NCI-H2171 (cell line): ENCODE data around the gene POFUT1.
"Not testable (repeated sequence)": the region's sequence is repeated elsewhere in the genome, so short reads cannot be mapped to it uniquely, and the experiment has no call there.

Experiments used
- DNase-seq: peaks from one replicate; lab custom pipeline; 2025; lab: John Stamatoyannopoulos, UW

Gene POFUT1

DNA sequence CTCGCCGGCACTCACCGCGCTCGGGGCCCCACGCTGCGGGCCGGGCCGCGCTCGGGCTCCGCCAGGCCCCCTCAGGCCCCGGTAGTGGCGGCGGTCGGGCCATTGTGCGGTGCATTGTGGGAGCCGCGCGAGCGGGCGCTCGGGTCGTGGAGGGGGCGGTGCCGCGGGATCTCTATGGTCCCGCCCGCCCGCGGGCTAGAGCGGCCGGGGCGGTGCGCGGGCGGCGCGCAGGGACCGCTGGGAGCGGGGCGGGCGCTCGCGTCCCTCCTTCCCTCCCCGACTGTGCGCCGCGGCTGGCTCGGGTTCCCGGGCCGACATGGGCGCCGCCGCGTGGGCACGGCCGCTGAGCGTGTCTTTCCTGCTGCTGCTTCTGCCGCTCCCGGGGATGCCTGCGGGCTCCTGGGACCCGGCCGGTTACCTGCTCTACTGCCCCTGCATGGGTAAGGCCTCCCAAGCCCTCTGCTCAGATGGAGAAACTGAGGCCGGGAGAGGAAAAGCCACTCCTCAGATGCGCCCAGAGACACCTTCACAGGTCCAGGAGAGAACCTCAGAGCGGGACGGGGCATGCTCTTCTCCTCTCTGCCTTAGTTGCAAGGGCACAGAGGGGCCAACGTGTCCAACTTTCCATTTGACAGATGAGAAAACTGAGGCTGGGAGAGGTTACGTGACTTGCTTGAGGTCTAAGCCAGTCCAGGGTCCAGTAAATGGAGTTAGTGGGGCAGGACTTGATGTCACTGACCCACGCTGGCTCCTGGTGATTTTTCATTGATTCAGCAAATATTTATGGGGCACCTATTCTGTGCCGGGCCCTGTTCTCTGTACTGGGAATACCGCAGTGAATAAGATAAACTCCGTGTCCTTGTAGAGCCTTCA is at the start of gene POFUT1, which contains the start of gene PLAGL2:
POFUT1 (plus strand) TSS at position 255 of the 873 bp plus-strand sequence; CDS start at position 317, 62 bp downstream.
PLAGL2 (minus strand) TSS at position 118 of the 873 bp plus-strand sequence. CDS start 5,565 bp downstream, outside the sequence.
- DNase-seq: peak; percentile 96

DNA sequence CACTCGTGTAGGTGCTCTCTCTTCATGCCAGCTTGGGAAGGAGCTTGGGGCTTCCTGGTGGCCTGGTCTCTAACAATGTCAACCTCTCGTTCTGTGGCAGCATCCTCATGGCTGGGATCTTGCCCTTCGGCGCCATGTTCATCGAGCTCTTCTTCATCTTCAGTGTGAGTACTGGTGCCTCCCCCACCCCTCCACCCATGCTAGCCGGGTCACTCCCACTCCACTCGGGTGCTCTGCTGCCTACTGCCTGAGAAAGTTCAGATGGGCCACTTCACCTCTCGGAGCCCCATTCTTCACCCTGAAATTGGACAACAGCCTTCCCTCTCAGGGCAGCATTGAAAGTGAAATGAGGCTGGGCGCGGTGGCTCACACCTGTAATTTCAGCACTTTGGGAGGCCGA is 49.3 kb upstream of the POFUT1 start:
- no peak for DNase-seq

DNA sequence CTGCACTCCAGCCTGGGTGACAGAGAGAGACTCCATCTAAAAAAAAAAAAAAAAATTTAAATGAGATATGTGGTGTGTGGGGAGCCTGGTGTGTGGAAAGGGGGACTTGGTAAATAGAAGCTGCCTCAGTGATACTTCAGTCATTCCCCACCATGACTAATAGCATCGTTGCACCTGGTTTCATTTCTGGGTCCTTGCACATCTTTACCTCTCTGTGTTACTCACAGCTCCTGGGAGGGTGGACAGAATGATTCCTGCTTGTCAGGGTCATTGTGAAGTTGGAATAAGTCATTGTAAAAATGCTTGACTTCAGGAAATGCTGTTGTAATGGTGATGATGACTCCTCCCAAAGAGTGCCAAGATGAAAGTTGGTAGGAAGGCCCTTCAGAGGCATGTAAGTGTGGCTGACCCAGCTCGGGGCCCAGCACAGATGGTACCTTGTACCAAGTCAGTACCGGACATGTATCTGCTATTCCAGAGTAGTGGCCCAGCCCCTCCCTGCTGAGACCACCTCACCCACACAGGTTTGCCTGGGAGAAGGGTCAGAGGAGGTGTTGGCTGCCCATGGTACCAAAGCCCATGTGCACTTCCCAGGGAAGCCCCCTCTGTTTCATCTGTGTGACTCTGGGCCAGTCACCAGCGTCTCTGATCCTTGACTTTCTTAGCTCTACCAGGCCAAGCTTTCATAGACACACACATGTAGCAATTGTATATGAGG is 48.6 kb upstream of the POFUT1 start:
- DNase-seq: no peak

DNA sequence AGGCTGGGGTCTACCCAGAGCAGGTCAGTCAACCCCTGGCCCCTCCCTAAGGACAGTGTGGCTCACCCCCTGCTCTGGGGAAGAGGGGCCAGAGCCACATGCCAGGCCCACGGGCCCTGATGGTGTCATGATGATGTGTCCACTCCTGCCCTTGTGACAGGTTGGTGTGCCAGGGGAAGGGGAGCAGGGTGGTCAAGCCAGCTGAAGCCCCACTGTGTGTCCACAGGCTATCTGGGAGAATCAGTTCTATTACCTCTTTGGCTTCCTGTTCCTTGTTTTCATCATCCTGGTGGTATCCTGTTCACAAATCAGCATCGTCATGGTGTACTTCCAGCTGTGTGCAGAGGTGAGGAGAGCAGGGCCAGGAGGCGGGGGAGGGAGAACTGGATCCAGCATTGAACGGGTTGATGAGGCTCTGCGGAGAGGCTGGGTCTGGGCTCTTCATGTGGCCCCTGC is 47.9 kb upstream of the POFUT1 start:
- no peak for DNase-seq

DNA sequence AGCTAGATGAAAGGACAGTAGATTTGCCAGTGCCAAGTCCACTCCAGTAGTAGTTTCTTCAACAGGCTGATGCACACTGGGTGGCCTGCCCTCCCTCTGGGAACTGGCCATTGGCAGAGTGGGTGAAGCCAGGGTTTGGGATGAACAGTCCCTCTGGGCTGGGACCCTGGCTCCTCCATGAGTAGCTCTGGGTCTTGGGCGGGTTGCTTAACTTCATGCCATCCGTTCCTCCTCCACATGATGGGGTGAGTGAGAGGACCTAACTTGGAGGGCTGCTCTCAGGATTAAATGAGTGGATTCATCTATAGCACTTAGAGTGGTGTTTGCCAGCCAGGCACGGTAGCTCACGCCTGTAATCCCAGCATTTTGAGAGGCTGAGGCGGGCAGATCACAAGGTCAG is 47.3 kb upstream of the POFUT1 start:
- DNase-seq: no peak

DNA sequence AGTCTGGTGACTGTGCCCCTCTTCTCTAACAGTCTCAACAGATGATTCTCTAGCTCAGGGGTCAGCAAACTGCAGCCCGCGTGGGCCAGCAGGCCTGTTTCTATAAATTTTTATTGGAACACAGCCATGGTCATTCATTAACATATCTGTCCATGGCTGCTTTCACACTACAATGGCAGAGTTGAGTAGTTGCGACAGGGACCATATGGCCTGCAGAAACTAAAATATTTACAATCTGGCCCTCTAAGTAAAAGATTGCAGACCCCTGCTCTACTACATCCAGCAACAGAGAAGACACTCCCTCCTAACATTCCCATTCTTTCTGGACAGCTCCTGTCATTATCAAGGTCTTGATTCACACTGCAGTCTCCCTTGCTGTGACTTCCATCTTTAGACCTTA is 45.3 kb upstream of the POFUT1 start:
- DNase-seq: no peak

DNA sequence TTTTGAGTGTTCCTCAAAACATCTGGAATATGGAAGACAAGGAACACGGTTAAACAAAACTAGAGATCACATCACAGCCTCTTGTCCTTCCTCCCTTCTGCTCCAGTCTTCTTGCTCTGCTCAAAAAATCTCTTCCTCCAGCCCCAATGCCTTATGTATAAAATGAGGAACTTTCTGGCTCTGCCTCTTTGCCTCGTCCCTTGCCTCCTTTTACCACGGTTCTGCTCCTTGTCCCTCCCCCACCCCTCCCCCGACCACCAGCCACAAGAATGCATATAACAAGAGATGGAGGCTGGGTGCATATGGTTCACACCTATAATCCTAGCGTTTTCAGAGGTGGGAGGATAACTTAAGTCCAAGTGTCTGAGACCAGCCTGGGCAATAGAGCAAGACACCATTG is 43.7 kb upstream of the POFUT1 start:
- no peak for DNase-seq

DNA sequence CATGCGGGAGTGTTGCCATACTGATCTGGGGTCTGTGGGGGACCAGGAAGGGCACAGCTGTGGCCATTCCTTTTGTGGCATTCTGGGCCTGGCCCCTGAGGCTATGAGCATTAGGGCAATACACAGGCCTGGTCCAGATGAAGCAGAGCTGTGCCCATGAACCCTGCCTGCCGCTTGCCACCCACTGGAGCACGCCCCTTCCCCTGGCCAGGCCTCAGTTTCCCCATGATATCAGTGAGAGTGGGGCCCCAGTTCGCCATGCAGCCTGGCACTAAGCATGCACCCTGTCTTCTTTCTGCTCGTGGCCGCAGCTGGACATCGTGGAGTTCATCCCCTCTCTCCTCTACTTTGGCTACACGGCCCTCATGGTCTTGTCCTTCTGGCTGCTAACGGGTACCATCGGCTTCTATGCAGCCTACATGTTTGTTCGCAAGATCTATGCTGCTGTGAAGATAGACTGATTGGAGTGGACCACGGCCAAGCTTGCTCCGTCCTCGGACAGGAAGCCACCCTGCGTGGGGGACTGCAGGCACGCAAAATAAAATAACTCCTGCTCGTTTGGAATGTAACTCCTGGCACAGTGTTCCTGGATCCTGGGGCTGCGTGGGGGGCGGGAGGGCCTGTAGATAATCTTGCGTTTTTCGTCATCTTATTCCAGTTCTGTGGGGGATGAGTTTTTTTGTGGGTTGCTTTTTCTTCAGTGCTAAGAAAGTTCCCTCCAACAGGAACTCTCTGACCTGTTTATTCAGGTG is 42.5 kb upstream of the POFUT1 start:
- DNase-seq: no peak

DNA sequence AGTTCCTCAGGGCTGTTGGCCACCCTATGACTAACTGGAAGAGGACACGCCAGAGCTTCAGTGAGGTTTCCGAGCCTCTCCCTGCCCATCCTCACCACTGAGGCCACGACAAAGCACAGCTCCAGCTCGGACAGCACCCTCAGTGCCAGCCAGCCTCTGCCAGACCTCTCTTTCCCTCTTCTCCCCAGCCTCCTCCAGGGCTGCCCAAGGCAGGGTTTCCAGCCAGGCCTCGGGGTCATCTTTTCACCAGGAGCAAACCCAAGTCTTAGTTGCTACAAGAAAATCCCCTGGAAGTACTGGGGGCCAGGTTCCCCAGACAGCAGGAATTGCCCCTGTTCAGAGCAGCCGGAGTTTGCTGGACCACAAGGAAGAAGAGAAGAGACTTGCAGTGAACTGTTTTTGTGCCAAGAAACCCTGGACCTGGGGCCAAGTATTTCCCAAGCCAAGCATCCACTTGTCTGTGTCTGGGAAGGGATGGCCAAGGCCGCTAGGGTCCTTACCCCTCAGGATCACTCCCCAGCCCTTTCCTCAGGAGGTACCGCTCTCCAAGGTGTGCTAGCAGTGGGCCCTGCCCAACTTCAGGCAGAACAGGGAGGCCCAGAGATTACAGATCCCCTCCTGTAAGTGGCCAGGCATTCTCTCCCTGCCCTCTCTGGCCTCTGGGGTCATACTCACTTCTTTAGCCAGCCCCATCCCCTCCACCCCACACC is 41.7 kb upstream of the POFUT1 start:
- no peak for DNase-seq

DNA sequence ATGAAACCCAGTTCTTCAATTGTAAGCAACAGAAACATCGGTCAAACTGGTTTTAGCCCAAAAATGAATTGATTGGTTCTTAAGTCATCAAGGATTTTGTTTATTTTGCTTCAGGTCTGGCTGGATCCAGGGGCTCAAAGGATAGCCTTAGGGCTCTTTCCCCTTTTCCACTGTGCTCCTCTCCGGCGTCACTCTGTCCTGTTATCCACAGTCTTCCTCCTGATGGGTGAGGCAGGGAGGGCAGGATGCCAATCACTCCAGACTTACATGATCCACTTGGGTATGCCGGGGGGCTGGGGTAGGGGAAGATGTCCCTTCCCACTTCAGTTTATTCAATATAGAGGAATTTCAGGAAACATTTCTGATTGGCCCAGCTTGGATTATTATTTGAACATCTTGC is 40.1 kb upstream of the POFUT1 start:
- no peak for DNase-seq

DNA sequence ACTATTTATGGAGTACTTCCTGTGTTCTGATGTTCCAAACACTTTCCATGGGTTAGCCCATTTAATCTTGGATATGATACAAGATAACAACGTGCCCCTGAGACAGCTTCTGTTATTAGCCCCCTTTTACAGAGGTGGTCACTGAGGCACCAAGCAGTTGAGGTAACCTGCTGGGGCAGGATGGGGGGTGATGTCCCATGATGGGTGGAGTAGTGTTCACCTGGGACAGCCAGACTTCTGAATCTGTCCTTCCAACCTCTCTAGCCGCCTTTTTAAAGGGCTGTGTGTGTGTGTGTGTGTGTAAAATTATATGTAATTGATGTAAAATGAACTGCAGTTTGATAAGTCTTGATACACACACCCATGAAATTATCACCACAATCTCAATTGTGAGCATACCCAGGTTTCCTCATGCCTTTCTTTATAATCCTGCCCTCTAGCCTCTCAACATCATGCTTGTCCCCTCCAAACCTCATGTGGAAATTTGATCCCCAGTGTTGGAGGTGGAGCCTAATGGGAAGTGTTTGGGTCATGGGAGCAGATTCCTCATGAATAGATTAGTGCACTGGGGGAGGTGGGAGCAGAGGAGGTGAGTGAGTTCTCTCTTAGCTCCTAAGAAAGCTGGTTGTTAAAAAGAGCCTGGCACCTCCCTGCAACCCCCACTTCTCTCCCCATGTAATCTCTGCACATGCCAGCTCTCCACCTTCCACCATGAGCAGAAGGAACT is 39.3 kb upstream of the POFUT1 start:
- DNase-seq: no peak

DNA sequence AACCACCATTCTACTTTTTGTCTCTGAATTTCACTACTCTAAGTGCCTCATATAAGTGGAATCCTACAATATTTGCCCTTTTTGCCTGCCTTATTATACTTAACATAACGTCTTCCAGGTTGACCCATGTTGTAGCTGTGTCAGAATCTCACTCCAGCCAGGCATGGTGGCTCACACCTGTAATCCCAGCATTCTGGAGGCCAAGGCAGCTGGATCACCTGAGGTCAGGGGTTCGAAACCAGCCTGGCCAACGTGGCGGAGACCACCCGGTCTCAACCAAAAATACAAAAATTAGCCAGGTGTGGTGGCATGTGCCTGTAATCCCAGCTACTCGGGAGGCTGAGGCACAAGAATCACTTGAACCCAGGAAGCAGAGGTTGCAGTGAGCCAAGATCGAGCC is 30.0 kb upstream of the POFUT1 start:
- not testable (repeated sequence) for DNase-seq

DNA sequence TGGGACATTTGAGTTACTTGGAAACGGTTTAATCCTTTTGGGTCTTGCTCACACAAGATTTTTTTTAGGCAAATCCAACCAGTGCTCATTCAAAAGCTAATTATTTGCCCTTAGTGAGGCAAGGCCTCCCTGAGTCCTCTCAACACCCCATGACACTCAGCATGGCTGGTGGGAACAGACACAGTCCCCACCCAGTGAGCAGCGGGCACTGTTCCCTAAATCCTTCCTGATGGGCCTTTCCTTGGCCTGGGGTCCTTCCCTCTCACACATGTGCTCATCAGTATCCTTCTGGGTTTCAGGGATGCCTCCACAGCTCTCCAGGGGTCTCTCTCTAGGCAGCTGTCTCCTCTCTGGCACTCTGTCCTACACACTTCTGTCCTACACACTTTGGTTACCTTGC is 28.2 kb upstream of the POFUT1 start:
- no peak for DNase-seq

DNA sequence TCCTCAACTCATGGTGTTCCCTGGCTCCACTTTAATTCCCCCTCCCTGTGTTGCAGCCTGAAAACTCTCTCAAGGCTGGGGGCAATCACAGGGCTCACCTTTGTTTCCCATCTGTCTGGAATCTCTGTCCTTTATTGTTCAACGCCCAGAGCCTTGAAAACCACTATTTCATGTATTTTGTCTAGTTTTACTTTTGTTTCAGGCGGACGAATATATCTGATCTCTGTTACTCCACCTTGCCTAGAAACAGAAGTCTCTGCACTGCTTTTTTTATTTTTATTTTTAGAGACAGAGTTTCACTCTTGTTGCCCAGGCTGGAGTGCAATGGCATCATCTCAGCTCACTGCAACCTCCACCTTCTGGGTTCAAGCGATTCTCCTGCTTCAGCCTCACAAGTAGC is 27.7 kb upstream of the POFUT1 start:
- no peak for DNase-seq

DNA sequence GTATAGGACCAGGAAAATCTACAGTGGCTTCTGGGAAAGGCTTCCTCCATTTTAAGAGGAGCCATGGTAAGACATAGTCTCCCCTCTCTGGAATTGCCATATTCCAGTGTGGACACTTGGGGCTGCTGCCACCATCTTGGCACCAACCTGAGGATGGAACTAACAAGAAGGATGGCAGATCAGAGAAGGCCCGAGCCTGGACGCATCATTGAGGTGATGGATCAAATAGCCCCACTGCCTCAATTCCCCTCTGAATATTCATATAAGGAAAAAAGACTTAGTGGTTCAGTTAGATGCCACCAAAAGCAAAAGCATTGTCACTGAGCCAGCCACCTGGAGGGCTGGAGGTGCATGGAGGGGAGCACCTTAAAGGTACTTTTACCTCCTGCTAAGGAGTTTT is 26.1 kb upstream of the POFUT1 start:
- DNase-seq: no peak

DNA sequence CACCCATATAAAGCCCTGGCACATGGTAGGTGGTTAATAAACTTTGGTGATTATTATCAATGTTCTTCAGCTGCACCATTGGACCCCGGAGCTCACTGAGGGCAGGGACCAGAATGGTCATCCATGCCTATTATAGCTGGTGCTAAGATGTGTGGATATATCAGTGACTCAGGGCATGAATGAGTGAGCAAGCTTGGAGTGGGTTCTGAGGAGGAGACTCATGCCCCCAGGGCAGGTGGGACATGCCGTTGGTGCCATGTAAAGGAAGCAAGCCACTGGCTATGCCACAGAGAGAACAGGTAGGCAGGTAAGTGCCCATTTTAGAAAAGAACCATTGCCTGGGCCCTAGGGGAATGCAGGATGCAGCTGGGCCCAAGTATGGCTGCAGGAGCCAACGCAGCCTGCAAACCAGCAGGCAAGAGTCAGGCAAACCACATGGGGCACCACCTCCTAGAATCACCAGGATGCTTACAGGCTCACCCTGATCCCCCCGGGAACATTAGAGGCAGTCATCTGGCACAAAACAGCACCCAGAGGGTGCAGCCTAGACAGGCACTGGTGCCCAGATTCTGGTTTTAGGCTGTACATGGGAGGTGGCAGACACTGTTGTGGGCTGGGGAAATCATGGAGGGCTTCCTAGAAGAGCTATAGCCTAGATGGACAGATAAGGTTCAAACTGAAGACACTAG is 23.6 kb upstream of the POFUT1 start:
- no peak for DNase-seq

DNA sequence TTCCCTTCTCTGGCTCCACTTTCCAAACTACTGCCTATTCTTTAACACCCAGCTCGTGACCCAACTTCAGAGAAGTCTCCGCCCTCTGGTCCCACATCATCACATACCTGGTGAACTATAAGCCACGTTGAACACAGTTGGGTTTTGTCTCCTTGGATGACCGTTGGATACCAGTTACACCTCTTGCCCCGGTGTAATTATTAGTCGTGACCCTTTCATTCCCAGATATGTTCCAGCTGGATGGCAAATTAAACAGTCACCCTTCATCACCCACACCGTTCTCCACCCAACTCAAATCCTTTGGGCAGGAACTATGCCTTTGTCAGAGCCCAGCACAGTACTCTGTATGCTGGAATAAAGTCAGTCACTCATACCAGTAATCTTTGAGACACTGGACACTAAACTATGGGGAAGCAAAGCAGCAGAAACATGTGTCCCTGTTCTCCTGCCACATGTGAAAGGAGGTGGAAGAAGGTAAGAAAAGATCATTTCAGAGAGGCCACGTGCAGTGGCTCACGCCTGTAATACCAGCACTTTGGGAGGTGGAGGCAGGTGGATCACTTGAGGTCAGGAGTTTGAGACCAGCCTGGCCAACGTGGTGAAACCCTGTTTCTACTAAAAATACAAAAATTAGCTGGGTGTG is 22.6 kb upstream of the POFUT1 start:
- DNase-seq: no peak

DNA sequence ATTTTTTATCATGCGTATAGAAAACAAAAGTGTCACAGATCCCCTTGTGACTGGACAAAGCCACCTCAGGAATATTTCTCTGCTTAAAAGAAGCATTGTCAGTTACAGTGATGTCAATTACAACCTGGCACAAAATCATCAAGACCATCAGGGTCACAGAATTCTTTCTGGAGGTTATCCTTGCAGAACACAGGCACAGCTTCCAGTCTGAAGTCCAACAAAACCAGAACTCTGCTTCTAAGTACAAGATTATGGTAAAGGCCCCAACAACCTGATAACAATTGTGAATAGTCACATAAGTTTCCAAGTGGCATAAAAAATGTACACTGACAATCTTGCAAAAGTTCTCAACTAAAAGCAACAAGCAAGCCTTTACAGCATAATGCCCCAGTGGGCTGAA is 21.2 kb upstream of the POFUT1 start:
- DNase-seq: no peak

DNA sequence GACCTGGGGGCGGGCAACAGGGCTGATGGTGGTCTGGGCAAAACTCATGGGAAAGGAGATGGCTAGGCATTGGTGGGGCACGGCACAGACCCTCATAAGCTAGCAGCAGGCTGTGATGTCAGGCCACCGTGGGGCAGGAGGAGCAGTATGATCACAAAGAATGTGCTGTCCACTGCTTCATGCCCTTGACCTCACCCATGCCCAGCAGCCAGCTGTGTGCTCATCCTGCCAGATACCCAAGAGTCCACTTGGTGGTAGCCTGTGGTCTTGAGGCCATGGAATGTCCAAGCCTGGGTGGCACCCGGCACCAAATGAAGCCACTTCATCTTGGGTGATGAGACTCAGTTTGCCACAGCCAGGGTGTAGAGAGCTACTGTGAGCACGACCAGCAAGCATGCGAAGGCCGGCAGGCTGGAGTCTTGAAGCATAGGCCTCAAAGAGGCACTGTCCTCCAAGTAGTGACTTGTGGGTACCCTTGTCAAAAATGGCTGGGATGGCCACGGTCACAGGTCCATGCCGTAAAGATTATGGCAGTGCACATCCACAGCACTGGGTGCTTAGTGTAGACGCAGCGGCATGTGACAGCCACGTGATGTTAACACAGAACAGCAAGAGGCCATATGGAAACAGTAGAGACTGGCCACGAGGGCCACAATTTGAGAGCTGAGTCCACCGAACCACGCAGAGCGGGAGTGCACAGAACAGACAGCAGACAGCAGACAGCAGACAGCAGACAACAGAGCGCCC is 19.1 kb upstream of the POFUT1 start:
- no peak for DNase-seq

DNA sequence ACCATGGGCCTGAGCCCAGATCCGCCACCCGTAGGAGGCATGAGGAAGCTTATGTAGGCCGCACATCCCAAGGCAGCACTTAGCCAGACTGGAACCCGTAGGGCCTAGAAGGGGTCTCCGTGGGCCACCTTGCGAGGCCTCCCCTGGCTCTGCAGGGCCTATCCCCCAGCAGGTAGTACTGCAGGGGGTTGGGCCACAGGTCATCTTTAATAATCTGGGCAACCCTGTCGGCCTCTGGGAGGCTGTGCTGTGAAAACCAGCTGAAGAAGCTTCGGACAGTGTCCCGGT is 18.6 kb upstream of the POFUT1 start:
- no peak for DNase-seq
